GM10847 (cell line): ENCODE data around the gene TRRAP.

Source experiments
- POLR2A ChIP-seq: IDR thresholded peaks from 2 replicates; pipeline ENCODE4 v1.6.1; 2011; ENCODE audit not compliant: insufficient read length; ENCODE audit errors: extremely low read depth

The TRRAP gene

DNA sequence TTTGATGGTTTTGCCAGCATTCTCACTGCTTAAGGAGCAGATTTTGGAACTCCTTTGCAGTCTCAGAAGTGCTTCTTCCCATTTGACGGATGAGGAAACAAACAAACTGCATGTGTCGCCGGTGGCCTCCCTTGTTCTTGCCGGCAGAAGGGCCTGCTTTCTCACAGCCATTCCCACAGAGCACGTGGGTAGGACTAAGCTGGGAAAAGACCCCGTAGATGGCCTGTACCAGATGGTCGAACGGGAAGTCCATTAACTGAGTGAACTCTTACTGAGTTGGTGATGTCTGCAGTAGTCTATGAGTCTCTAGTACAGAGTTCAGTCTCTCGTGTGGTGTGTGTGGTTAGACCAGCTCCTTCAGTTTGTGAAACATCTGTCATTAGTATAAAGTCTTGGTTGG lies 131.9 kb downstream of the TRRAP start:
- TF ChIP-seq POLR2A = no peak

DNA sequence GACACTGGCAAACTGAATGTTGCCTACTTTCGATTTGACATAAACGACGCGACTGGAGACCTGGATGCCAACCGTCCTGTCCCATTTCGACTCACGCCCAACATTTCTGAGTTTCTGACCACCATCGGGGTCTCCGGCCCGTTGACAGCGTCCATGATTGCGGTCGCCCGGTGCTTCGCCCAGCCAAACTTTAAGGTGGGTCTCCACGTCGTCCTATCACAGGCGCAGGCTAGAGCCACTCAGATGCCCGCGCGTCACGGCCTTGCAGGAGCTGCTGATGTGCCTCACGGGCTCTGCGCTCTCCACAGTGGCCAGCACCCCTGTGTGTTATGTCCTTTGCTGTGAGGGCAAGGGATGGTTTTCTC lies 133.0 kb downstream of the TRRAP start:
- TF ChIP-seq POLR2A = no peak

DNA sequence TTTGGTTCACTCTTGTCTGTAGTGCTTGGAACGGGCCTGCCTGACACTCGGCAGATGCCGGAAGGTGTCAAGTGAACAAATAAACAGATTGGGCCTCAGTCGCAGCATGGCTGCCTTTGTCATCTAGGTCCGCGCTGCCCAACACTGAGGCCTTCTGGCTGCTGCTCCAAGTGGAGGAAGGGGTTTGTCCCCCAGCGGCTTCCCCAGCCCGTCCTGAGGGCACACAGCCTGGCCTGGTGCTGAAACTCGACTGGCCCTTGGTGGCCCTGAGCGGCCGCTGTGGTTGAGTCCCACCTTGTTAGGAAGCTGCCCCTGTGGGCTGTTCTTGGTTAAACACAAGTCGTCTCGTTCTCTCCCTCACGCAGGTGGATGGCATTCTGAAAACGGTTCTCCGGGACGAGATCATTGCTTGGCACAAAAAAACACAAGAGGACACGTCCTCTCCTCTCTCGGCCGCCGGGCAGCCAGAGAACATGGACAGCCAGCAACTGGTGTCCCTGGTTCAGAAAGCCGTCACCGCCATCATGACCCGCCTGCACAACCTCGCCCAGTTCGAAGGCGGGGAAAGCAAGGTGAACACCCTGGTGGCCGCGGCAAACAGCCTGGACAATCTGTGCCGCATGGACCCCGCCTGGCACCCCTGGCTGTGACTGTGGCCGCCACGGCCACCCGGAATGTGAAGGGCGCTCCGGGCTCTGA lies 133.5 kb downstream of the TRRAP start:
- no peak for TF ChIP-seq POLR2A

DNA sequence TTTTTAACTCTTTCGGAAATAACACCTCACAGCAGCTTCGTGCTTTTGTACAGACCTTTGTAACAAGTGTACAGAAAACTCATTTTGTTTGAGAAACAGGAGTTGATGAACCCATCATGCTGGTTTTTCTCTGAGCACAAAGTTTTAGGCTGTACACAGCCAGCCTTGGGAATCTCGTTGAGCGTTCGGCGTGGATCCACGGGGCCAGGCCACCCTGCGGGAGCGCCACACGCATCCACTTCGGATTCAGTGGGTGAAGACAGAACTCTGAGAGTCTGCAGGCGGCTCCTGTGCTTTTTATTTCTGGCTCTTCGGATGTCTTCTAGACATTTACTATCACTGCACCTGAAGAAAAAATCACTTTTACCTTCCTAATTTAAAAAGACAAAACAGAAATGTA lies 134.4 kb downstream of the TRRAP start:
- TF ChIP-seq POLR2A = no peak

DNA sequence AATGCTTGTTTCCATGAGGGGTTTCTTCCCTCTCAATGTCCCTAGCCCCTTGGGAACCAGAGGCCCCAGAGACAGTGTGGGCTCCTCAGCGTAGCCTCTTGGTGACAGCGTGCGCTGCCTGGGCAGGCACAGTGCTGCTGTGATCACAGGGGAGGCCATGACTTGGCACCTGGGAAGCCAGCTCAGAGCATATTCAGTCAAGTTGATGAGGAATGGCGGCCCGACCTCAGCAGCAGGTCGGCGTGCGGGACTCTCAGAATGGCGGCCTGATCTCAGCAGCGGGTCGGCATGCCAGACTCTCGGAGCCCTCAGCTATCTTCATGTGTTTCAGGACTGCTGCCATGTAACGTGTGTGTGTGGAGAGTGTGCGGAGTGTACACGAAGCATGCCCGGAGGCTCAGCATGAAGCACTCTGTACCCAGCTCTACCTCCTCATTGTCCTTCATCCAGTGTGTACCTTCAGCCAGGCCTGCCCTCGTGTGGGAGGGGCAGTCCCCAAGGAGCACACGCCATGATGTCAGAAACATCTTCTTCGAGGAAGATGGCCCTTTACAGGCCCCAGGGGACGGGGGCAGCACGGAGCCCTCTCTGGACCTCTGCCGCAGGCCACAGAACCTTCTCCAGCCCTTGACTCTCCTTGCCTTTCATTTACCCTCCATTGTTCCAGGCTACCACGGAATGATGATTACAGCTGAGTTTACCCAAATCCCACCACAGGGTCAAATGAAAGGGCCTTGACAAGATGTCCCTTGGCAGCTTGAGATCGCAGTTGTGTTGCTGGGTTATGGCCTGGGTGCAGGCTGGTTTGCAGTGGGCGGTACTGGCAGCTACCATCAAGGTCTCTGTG lies 135.2 kb downstream of the TRRAP start:
- TF ChIP-seq POLR2A = no peak

DNA sequence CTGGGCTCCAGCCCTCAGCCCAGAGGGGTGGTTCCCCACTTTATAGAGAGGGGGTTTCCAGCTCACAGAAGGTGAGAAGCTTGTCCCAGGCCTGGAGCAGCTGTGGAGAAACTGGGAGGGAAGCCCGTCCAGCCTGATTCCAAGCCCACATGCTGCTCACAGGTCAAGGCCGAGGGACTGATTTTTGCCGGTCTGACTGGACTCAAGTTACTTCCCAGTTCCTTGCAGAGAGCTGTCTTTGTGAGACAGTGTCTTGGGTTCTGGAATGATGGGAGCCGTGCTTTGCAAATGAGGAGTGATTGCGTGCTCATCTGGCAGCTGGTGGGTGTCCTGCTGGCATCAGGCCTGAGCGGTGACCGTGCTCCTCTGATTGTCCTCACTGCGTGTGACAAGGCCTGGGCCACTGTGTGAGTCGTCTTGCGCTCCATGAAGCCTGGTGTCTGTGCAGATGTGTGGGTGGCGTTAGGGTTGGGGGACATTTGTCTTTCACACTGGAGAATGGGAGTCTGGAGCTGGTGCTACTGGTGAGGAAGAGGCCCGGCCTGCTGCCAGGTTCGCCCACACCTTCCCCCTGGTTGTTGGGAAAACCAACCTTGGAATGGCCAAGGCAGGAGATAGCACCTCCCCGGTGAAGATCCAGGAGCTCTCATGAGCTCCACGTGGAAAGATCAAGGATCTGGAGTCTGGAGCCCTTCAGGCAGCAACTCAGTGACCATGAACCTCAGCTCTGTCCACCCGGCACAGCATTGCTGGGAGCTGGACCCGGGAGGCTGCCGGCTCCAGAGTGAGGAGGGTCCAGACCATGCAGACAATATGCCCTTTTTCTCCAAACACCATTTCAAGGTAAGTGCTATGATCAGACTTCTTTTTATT lies 136.0 kb downstream of the TRRAP start:
- no peak for TF ChIP-seq POLR2A

DNA sequence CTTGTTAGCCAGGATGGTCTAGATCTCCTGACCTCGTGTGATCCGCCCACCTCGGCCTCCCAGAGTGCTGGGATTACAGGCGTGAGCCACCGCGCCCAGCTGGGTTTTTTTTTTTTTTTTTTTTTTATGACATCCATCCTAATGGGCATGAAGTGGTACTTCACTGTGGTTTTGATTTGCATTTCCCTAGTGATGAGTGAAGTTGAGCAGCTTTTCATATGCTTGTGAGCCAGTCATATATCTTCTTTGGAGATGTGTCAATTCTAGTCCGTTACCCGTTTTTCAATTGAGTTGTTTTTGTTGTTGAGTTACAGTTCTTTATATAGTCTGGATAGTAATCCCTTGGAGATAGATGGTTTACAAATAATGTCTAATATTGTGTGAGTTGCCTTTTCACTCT lies 137.9 kb downstream of the TRRAP start:
- no peak for TF ChIP-seq POLR2A

DNA sequence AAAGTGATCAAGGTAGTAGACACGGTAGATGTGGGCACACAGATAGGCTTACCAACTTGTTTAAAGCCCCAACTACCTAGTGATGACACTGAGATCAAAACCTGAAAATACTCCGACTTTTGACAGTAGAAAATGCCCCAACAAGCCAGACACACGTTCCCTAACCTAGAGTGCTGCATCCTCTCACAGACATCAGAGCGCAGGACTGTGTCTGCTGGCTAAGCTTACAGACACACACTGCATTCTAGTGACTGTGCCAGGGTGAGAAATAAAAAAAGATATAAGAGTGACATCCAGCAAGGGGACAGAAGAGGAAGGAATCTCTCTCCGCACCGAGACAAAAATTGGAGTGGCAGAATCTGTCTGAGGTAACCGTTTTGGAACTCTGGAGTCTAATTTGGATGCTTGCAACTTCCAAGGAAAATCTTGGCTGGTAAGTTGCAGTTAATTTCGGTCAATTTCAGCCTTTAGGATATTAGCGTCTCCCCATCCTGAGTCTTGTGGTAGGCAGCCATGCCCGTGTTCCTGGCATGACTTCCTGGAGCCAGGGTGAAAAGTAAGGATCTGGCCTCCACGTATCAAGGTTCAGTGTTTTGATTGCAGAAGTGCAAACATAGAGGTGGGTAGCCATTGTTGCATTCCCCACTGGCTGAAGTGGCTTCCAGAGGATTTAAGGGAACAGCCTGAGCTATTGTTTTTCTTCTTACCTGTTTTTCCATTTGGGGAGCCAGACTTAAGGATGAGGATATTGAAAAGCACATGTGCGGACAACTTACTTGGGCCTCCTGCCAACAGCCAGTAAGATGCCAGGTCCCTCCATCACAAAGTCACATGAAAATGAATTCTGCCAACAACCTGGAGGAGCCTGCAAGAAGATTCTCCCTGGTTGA lies 141.4 kb downstream of the TRRAP start:
- no peak for TF ChIP-seq POLR2A

DNA sequence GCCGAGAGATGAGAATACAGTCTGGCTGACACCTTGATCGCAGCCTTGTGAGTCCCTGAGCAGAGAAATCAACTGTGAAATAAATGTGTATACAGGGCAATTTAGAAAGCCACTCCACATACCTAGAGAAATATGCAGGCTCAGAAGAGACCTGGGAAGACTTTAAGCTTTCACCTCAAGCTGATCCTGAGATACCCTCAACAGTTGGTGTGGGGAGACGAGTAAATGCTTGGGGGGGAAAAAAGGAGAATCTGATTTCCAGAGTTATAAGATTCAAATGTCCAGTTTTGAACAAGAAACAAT lies 142.0 kb downstream of the TRRAP start:
- no peak for TF ChIP-seq POLR2A

DNA sequence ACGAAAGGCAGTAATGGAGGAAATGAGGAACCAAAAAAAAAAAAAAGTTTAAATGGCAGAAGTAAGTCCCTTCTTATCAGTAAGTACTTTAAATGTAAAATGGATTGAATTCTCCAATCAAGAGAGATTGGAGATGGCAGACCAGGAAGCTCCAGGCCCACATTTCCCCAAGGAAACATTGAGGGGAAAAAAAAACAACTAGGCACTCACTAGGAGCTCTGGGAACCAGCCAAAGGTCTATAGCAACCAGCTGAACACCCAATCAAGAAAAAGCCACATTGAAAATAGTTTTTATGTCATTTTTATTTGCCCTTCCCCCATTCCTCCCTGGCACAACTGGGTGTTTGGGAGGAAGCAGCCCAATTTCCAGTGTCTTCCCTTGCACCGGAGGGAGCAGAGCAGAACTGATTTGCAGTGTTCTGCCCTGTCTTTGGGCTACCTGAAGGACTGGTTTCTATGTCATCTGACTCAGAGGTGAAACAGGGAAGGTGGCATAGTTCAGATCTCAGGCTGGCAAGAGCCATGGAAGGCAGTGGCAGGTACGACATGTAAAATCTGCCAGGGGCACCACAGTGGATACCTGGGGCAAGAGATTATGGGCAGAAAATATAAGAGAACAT lies 143.7 kb downstream of the TRRAP start:
- no peak for TF ChIP-seq POLR2A

DNA sequence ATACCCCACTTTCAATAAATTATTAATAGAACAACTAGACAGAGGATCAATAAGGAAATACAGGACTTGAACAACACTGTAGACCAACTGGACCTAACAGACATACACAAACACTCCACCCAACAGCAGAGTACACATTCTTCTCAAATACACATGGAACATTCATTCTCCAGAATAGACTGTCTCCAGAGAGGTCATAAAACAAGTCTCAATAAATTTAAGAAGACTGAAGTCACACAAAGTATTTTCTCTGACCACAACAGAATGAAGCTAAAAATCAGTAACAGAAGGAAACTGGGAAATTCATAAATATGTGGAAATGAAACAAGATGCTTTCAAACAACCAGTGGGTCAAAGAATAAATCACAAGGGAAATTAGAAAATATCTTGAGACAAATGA lies 145.7 kb downstream of the TRRAP start:
- TF ChIP-seq POLR2A = no peak

DNA sequence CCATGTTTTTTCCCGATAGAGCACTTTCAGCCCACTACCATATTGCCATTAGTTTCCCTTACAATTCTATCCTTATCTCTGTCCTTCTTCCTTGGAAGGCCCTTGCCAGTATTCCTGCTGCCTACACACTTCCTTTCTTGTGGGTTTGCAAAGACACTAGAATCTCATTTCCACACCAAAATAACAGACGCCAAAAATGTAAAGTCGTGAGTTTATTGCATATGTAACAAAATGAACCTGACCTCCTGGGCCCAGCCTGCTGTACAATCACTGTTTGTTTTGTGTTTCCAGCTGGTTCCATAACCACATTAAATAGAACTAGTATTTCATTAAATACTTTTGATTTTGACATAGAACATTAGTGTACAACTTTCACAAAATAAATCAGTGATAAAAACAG lies 148.9 kb downstream of the TRRAP start:
- no peak for TF ChIP-seq POLR2A

DNA sequence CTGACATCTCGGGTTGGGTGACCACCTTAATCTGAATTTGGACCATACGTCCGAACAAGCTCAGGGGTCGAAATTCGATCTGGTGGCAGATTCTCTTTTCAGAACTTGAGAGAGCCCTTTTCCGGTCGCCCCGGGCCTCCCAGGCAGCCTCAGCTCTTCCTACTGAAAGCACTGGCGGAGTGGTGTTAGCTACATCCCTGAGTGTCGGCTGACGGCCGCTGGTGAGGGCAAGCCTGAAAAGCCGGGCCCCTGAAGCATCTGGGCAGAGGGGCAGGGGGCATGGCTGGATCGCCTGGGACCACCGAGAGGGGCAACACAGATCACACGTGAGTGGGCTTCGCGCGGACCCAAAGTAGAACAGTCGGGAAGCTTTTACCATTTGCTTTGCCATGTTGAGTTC lies 149.5 kb downstream of the TRRAP start:
- no peak for TF ChIP-seq POLR2A

DNA sequence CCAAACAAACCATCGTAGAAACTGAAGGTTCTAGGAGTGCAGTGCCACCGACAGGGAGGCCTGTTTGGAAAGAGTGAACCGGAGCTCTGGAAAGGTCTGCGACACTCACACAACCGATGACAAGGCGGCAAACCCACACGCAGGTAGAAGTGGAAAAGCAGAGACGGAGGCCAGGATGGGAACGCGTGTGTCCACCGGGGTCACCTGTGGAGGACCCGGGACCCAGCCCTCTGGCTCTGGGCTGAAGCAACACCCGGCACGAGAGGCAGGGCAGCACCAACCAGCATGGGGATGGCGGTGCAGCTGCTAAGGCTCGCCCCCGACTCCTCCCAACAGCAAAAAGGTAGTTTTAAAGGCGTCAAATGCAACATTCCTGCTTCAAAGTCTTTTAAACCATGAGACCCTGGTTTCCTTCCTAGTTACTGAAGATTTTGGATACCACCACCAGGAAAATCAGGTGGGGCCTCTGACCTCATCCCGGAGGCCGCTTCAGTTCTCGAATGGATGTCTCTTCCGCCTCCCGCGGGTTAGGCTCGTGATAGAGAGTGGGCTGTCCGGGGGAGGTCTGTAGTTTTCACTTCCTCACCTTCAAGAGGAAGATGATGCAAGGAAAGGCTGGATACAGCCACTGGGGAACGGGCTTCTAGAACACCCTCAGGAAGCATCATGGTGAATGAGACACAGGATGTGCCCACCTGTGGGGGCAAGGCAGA lies 150.1 kb downstream of the TRRAP start:
- TF ChIP-seq POLR2A = no peak
